Stomach (tissue), 4 donors: ENCODE results near the gene CCDC3.

Experiments used
- CTCF ChIP-seq, 7 experiments: fragments of 450-650 bp in 4 of 7; fragments of 200-600 bp in 3 of 7; sonication (generic) in 3 of 7; IDR thresholded peaks; one replicate each; pipeline ENCODE4 v1.5.1; 2016 to 2019; ENCODE audit warnings: antibody characterized with exemption in 7 of 7, control low read depth in 2 of 7, mild to moderate bottlenecking in 1 of 7
- EP300 ChIP-seq: sonication (generic); formaldehyde crosslinking; IDR thresholded peaks from one replicate; pipeline ENCODE4 v1.6.1; 2017; ENCODE audit warnings: antibody characterized with exemption
- POLR2A ChIP-seq, 4 donors: fragments of 450-650 bp; IDR thresholded peaks; one replicate each; pipeline ENCODE4 v1.6.1; 2016; ENCODE audit warnings: antibody characterized with exemption in 4 of 4, control low read depth in 2 of 4, mild to moderate bottlenecking in 1 of 4, moderate library complexity in 1 of 4

GRCh38 chr10:12957081-12957480, 44.4 kb downstream of the CCDC3 start:
- TF ChIP-seq POLR2A (IDR thresholded peaks at IDR 0.05) (no peak), CTCF (IDR thresholded peaks at IDR 0.05) (no peak), EP300 (no peak)
